ENCODE results near the gene TNPO3.

TNPO3 gene

DNA sequence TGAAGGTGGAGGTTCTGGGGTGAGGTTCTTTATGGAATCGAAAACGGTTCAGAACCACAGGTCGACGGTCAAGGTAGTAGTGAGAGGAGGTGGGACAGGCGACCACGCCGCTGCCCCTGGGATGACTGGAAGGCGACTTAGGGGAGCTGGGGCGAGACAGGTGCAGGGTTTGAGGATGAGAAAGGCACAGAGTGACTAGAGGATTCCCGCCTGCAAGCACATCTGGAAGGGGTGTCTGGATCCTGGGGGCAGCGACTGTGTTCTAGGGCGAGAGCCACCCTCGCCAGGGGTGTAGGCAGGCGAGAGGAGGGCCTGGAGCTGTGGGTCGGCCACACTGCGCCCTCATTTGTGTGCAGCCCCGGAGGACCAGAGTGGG, 117.7 kb downstream of the TNPO3 start:
- no peak for DNase-seq

DNA sequence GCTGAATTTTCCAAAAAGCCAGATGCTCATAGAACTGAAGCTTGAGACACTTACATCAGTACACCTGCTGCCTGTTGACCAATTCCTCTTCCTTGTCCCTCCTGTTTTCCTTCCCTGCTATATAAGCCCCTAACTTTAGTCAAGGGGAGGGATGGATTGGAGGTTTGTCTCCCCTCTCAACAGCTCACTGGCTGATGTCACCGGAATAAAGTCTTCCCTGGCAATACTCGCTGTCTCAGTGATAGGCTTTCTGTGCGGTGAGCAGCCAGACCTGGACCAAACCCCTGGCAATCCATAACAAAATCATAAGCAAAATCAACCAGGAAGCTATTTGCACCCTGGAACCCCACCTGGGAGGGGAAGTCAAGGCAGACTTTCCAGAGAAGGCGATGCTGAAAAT, 118.1 kb downstream of the TNPO3 start:
- DNase-seq = no peak

DNA sequence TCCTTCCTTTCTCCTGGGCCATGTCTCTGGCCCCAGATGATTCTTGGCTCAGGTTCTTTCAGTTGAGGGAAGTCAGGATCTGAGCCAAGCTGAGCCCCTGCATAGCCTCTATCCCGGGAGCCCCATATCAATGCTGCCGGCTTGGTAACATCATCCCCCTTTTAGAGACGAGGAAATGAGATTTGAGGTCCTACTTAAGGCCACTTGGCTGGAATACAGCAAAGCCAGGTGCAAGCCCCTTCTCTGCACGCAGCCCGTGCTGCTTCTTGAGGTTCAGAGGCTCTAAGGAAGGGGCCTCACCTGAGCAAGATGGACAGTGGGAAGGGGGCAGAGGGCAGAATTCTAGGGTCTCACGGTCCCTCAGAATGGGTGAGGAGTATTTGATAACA, 119.6 kb downstream of the TNPO3 start:
- no peak for DNase-seq

- DNase-seq = no peak
These were observed 120.3 kb downstream of the TNPO3 start for GRCh38 chr7:128934361-128935341.

GRCh38 chr7:128933180-128933891, 121.6 kb downstream of the TNPO3 start:
- no peak for DNase-seq

GRCh38 chr7:128932862-128933179, 122.1 kb downstream of the TNPO3 start:
- no peak for DNase-seq

GRCh38 chr7:128931965-128932861, 122.7 kb downstream of the TNPO3 start:
- no peak for DNase-seq

DNA sequence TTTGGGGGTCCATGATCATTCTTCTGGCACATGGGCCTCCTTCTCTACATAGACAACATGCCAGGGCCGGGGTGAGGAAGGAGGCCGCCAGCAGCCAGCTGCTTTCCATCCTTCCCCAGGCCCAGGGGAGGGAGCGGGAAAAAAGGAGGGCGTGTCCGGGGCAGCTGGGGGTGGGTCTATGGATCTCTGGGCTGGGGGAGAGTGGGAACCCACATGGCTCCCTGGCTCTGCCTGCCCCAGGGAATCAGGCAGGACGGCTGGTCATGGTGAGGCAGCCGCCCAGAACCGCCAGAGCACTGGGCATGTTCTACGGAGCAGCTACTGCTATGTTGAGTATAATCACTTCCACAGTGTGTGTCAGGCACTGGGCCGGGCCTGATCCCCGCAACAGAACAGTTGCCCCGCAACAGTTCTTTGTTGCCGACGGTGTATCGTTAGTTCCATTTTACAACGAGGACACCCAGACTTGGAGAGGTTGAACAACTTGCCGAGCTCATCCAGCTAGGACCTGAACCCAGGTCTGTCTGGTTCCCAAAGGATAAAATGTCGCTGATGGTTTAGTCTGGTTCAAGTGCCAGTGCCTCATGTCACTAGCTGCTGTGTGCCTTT, 123.6 kb downstream of the TNPO3 start:
- no peak for DNase-seq

GRCh38 chr7:128928882-128929788, 125.8 kb downstream of the TNPO3 start:
- DNase-seq = no peak

- no peak for DNase-seq
These were observed 126.6 kb downstream of the TNPO3 start for GRCh38 chr7:128928159-128928813.

- DNase-seq = no peak
These were observed 130.0 kb downstream of the TNPO3 start for GRCh38 chr7:128924707-128925588.

GRCh38 chr7:128923411-128923800, 131.5 kb downstream of the TNPO3 start:
- DNase-seq = no peak

GRCh38 chr7:128922496-128923410, 132.2 kb downstream of the TNPO3 start:
- DNase-seq = no peak

GRCh38 chr7:128921866-128922440, 133.0 kb downstream of the TNPO3 start:
- DNase-seq = no peak

GRCh38 chr7:128920913-128921582, 133.9 kb downstream of the TNPO3 start:
- DNase-seq = no peak

GRCh38 chr7:128919881-128920799, 134.8 kb downstream of the TNPO3 start:
- no peak for DNase-seq

DNA sequence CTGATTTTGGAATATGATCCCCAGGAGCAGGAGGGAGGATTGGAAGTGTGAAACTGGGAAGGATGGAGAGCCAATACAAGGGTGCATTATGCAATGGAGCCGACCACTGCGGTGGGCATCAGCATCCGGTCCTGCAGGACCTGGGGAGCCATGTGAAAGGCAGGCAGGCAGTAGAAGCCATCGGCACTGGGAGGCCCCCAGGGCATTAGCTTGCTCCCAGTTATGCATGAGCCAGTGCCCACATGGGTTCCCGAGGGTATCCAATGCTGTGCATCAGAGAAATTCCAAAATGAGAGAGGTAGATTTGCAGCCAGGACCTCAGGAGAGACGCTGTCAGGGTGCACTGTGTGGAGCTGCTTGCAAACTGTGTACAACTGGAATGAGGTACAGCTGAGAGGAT, 135.7 kb downstream of the TNPO3 start:
- DNase-seq = no peak
